Measurements from ENCODE around the gene SLC35G6.
"Not testable (repeated sequence)": the region's sequence is repeated elsewhere in the genome, so short reads cannot be mapped to it uniquely, and the experiment has no call there.

Gene SLC35G6

GRCh38 chr17:7481275-7481674 is at the start of gene SLC35G6:
SLC35G6 (plus strand) TSS chr17:7481446; CDS start chr17:7481517, 71 bp downstream.
- DNase-seq, result not testable (repeated sequence)

- no peak for DNase-seq
Measured at GRCh38 chr17:7432296-7432695, 49.0 kb upstream of the SLC35G6 start.

GRCh38 chr17:7435676-7436555 is 45.3 kb upstream of the SLC35G6 start:
- peak in 1 of 2 donors; percentile 54 for DNase-seq

GRCh38 chr17:7436556-7437368 is 44.5 kb upstream of the SLC35G6 start:
- DNase-seq, result peak; percentile 85 to 86

GRCh38 chr17:7437369-7437863 is 43.8 kb upstream of the SLC35G6 start:
- DNase-seq, result no peak

GRCh38 chr17:7437950-7438614 is 43.2 kb upstream of the SLC35G6 start:
- DNase-seq, result peak; percentile 47 to 67

GRCh38 chr17:7438656-7439460 is 42.4 kb upstream of the SLC35G6 start:
- no peak for DNase-seq

- DNase-seq, result no peak
Measured at GRCh38 chr17:7439462-7440112, 41.7 kb upstream of the SLC35G6 start, which contains the start of gene FGF11. FGF11 (plus strand) TSS chr17:7439512; CDS start chr17:7439621, 109 bp downstream.

GRCh38 chr17:7440113-7440833 is 41.0 kb upstream of the SLC35G6 start:
- peak; percentile 25 to 26 for DNase-seq

GRCh38 chr17:7440834-7441195 is 40.4 kb upstream of the SLC35G6 start:
- no peak for DNase-seq

GRCh38 chr17:7441266-7441665 is 40.0 kb upstream of the SLC35G6 start:
- no peak for DNase-seq

- no peak for DNase-seq
Measured at GRCh38 chr17:7442142-7442541, 39.1 kb upstream of the SLC35G6 start.

GRCh38 chr17:7443499-7444485 is 37.5 kb upstream of the SLC35G6 start:
- DNase-seq, result no peak

GRCh38 chr17:7444682-7445618 is 36.3 kb upstream of the SLC35G6 start, which contains the start of gene CHRNB1:
CHRNB1 (plus strand) TSS chr17:7445061; CDS start chr17:7445128, 67 bp downstream.
- DNase-seq, result peak in 1 of 2 donors; percentile 60

- peak; percentile 21 to 43 for DNase-seq
Measured at GRCh38 chr17:7445619-7445968, 35.7 kb upstream of the SLC35G6 start.

- no peak for DNase-seq
Measured at GRCh38 chr17:7448461-7448860, 32.8 kb upstream of the SLC35G6 start.

GRCh38 chr17:7459961-7460545 is 21.2 kb upstream of the SLC35G6 start:
- DNase-seq, result no peak
